Brain microvascular endothelial cell (primary cell): ENCODE measurements around the gene FAM76A.
"Not testable (repeated sequence)": the region's sequence is repeated elsewhere in the genome, so short reads cannot be mapped to it uniquely, and the experiment has no call there.

ENCODE experiments used
- DNase-seq: peaks from one replicate; pipeline ENCODE4 v3.0.0-alpha.2; 2020
- H3K27ac ChIP-seq: fragments of 250-450 bp; sonication (Bioruptor Pico); 2 replicates; pipeline ENCODE4 v1.5.1; 2020; ENCODE audit warnings: mild to moderate bottlenecking, moderate library complexity
- H3K27me3 ChIP-seq: fragments of 250-450 bp; sonication (Bioruptor Pico); replicated peaks from 2 replicates; pipeline ENCODE4 v1.5.1; 2020; ENCODE audit warnings: mild to moderate bottlenecking
- H3K36me3 ChIP-seq: fragments of 250-450 bp; sonication (Bioruptor Pico); replicated peaks from 2 replicates; pipeline ENCODE4 v1.5.1; 2020; ENCODE audit warnings: mild to moderate bottlenecking
- H3K4me3 ChIP-seq: 2 replicates; pipeline ENCODE4 v1.5.1; 2011; ENCODE audit warnings: low read depth, mild to moderate bottlenecking, control low read depth, low read length, moderate library complexity
- CTCF ChIP-seq: IDR thresholded peaks from 2 replicates; pipeline ENCODE4 v1.5.1; 2011; ENCODE audit warnings: low read depth, mild to moderate bottlenecking, moderate library complexity, low read length, control low read depth, inconsistent platforms; ENCODE audit errors: missing control alignments
- in situ Hi-C: cut with HindIII; loops from 2 replicates; pipeline ENCODE4 v1.10.0; 2017; ENCODE audit warnings: low sequenced_read_pairs, low pct_ligation_motif_present

FAM76A gene

DNA sequence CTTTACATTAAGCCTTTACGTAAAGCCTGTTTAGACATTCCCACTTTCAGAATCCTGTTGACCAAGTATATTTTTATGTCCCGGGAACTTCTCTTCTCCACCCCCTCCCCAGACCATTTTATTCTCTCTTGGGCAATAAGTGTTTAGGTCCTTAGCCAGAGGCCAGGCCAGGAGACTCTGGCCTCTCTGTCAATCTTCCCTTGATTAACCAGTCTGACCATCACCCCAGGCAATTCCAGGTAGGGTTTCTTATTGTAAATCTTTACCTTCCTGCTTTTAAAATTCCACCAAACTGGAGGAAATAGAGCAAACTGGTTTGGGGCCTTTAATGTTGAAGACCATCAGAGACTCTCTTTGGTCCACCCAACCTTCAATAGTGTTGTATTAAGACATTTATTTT, 41.6 kb upstream of the FAM76A start:
- Histone ChIP-seq H3K27me3 (no peaks in the 10 kb centered on the region), H3K36me3 (no peaks in the 10 kb centered on the region), H3K4me3 (no peak overlapping the region), H3K27ac (no peak overlapping the region)
- in situ Hi-C loops: no loop called here
- TF ChIP-seq CTCF: no peak
- DNase-seq: no peak

DNA sequence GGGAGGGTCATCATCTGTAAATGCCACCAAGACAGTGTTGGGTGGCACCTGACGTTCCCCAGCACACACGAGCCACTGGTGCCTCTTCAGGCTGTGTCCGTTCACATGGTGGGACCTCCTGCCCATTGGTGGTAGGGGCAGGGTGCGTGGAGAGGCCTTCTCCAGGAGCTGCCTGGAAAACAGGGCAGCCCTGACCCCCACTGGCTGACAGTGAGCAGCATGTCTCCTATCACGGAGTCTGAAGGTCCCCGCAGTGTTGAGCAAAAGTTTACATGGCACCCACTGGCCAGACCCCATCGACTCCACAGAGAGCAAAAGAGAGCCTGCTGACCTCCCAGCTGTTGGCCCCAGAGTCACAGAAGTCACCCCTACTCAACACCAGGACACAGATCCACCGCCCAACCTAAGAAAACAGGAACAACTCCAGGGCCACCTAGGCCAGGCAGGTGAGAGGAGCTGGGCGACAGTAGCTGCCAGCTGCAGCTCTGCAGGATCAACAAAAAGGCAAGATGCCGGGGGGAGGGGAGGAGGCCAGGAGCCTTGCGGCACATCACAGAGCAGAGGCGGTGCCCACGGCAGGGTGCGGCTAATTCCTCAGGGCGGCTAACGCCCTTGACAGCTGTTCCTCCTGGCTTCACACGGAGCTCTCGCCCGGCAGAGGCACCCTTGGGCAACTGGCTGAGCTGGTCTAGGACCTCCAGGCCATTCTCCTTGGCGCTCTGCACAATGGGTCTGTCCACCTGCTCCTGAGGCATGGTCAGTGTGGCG, 39.4 kb upstream of the FAM76A start:
- H3K36me3 ChIP-seq: no peaks in the 10 kb centered on the region
- H3K27ac ChIP-seq: no peak overlapping the region
- in situ Hi-C loops: no loop called here
- no peak overlapping the region for H3K4me3 ChIP-seq
- DNase-seq: no peak
- no peak for TF ChIP-seq CTCF
- no peaks in the 10 kb centered on the region for H3K27me3 ChIP-seq

DNA sequence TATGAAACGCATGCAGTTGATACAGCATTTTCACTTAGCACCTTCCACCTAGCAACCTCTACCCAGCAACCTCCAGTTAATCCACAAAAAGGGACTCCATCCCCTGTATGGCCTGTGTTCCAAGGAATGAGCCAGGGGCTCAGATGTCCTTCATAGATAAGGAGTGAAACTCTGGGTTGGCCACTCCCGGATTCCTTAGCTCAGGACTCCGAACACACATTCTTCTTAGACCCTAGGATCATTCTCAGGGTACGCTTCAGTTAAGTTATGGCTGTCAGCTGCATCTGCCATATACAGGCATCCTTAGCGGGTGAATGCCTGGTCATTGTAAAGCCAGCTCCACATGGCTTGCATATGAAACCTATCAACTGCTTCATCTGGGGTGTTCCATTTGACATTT, 37.9 kb upstream of the FAM76A start:
- H3K36me3 ChIP-seq: no peaks in the 10 kb centered on the region
- in situ Hi-C loops: no loop called here
- DNase-seq: no peak
- no peak overlapping the region for H3K27ac ChIP-seq
- no peak overlapping the region for H3K4me3 ChIP-seq
- no peaks in the 10 kb centered on the region for H3K27me3 ChIP-seq
- no peak for TF ChIP-seq CTCF

- Histone ChIP-seq H3K27ac (no peak overlapping the region), H3K27me3 (no peaks in the 10 kb centered on the region), H3K4me3 (no peak overlapping the region), H3K36me3 (no peaks in the 10 kb centered on the region)
- in situ Hi-C loops: no loop called here
- peak; percentile 63 for DNase-seq
- TF ChIP-seq CTCF: no peak
Measured at GRCh38 chr1:27689423-27690173, 36.2 kb upstream of the FAM76A start.

DNA sequence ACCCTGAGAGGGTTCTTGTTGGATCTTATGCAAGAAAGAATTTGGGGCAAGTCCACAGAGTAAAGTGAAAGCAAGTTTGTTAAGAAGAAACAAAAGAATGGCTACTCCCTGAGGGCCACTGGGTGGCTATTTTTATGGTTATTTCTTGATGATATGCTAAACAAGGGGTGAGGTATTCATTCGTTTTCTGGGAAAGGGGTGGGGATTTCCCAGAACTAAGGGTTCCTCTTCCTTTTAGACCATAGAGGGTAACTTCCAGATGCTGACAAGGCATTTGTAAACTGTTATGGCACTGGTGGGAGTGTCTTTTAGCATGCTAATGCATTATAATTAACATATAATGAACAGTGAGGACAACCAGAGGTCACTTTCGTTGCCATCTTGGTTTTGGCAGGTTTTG, 35.6 kb upstream of the FAM76A start:
- no peaks in the 10 kb centered on the region for H3K36me3 ChIP-seq
- TF ChIP-seq CTCF: no peak
- no peak overlapping the region for H3K27ac ChIP-seq
- DNase-seq: no peak
- no peak overlapping the region for H3K4me3 ChIP-seq
- H3K27me3 ChIP-seq: no peaks in the 10 kb centered on the region
- in situ Hi-C loops: no loop called here

- H3K27ac ChIP-seq, H3K36me3 ChIP-seq, in situ Hi-C loops, H3K27me3 ChIP-seq, DNase-seq, H3K4me3 ChIP-seq: not testable (repeated sequence)
Measured at GRCh38 chr1:27696835-27697234, 28.9 kb upstream of the FAM76A start.
